Activated CD4-positive, alpha-beta memory T cell treated with anti-CD3 and anti-CD28 coated beads, Interleukin-2, amount 10 ng/mL, durations not matched to agents 7 days and 5 days (primary cell): Measurements from ENCODE around the gene ATP8B3. TPM values are rescaled to one million over a fixed set of nuclear protein-coding genes. Genes with fewer than 3 reads are reported as not detected.

Source experiments
- CTCF ChIA-PET: fragments of 350-600 bp; sonication (Branson Sonifier 250); formaldehyde crosslinking; loops from one replicate; lab custom pipeline; 2021; ENCODE audit warnings: antibody characterized with exemption, inconsistent platforms; lab: Charles Lee
- POLR2A ChIA-PET: fragments of 350-600 bp; sonication (Branson Sonifier 250); formaldehyde crosslinking; loops from one replicate; lab custom pipeline; 2021; ENCODE audit warnings: antibody characterized with exemption; lab: Charles Lee
- DNase-seq: peaks from one replicate; pipeline ENCODE4 v3.0.0-alpha.2; 2020
- H3K27ac Mint-ChIP-seq: one replicate; pipeline ENCODE4 v1.8.0; 2021; ENCODE audit warnings: mild to moderate bottlenecking, mixed read lengths
- H3K27me3 Mint-ChIP-seq: one replicate; pipeline ENCODE4 v1.8.0; 2021; ENCODE audit warnings: mixed read lengths
- H3K36me3 Mint-ChIP-seq: one replicate; pipeline ENCODE4 v1.8.0; 2021; ENCODE audit warnings: low read depth, mixed read lengths
- H3K4me1 Mint-ChIP-seq: one replicate; pipeline ENCODE4 v1.8.0; 2021; ENCODE audit warnings: mixed read lengths
- H3K4me3 Mint-ChIP-seq: one replicate; pipeline ENCODE4 v1.8.0; 2021; ENCODE audit warnings: mild to moderate bottlenecking, mixed read lengths
- H3K9me3 Mint-ChIP-seq: one replicate; pipeline ENCODE4 v1.8.0; 2021; ENCODE audit warnings: mixed read lengths
- total RNA-seq, 2 experiments: library from RNA; stranded (reverse); gene quantifications; one replicate each; pipeline ENCODE4 v1.2.3, GENCODE V29; 2021

Gene ATP8B3
- total RNA-seq, 2 experiments from 2014 or later, result 22.5 to 23.3 TPM

DNA sequence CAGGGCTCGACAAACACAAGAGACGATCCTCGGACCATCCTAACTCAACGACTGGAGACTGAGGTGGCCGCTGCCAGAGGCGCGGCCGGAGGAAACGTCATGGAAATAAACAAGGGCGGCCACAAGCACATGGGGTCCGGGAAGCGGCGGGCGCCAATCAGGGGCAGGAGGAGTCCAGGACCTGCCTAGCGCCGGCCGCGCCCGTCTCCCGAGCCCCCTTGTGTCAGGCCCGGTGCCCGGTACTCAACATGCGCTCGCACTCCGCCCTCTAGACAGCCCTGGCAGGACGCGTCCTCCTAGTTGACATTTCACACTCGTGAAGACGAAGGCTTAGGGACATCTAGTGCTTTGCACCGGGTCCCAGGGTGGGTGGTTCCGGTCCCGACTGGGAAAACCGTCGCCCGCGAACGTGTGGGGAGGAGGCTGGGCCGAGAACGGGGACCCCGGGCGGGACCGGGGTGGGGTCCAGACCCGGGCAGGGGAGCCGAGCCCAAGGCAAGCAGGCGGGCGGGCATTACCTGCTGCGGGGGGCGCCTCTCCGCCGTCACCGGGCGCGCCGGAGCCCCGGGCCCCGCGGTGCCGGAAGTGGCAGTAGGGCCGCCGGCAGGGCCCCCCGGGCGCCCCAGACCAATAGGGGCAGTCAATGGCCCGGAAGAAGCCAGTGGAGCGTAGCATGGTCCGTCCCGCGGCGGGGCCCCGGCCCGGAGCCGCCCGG, 35.8 kb upstream of the ATP8B3 start:
- ChIA-PET POLR2A (interaction anchor here (1.9 to 2.0 kb wide), 2 partner anchors 9 to 10 kb away, joined by 8 to 9 read pairs; no protein-coding TSS in a partner anchor), CTCF (interaction anchor here (1.1 to 1.9 kb wide), 2 partner anchors 9 to 10 kb away, joined by 4 to 7 read pairs; no protein-coding TSS in a partner anchor)
- Mint-ChIP-seq H3K4me1 (peaks cover 48% of the 10 kb centered on the region), H3K4me3 (peak overlapping the region; percentile 87), H3K27ac (peak overlapping the region; percentile 88), H3K9me3 (no peaks in the 10 kb centered on the region), H3K36me3 (no peaks in the 10 kb centered on the region), H3K27me3 (no peaks in the 10 kb centered on the region)
- DNase-seq, result peak; percentile 47

DNA sequence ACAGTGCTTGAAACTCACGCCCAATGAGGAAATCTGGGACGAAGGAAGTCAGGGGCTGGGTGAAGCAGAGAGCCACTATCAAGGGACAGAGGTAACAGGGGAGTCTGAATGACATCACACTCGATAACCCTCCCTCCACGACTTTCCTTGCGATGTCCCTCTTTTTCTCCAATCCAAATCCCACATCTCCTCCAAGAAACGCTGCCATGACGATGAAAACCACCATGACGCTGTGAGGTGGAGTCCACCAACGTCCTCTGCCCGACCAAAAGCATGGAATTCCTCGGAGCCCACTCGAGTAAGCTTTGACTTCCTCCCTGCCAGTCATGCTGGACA, 35.2 kb upstream of the ATP8B3 start:
- DNase-seq, result no peak
- H3K27me3 Mint-ChIP-seq, result no peaks in the 10 kb centered on the region
- POLR2A ChIA-PET, result interaction anchor here (1.9 to 2.0 kb wide), 2 partner anchors 9 to 10 kb away, joined by 8 to 9 read pairs; no protein-coding TSS in a partner anchor
- H3K4me1 Mint-ChIP-seq, result peaks cover 47% of the 10 kb centered on the region
- H3K4me3 Mint-ChIP-seq, result peak overlapping the region; percentile 87
- H3K36me3 Mint-ChIP-seq, result no peaks in the 10 kb centered on the region
- peak overlapping the region; percentile 88 for H3K27ac Mint-ChIP-seq
- CTCF ChIA-PET, result interaction anchor here (1.1 to 2.0 kb wide), 2 partner anchors 8 to 10 kb away, joined by 4 to 8 read pairs; no protein-coding TSS in a partner anchor
- H3K9me3 Mint-ChIP-seq, result no peaks in the 10 kb centered on the region

DNA sequence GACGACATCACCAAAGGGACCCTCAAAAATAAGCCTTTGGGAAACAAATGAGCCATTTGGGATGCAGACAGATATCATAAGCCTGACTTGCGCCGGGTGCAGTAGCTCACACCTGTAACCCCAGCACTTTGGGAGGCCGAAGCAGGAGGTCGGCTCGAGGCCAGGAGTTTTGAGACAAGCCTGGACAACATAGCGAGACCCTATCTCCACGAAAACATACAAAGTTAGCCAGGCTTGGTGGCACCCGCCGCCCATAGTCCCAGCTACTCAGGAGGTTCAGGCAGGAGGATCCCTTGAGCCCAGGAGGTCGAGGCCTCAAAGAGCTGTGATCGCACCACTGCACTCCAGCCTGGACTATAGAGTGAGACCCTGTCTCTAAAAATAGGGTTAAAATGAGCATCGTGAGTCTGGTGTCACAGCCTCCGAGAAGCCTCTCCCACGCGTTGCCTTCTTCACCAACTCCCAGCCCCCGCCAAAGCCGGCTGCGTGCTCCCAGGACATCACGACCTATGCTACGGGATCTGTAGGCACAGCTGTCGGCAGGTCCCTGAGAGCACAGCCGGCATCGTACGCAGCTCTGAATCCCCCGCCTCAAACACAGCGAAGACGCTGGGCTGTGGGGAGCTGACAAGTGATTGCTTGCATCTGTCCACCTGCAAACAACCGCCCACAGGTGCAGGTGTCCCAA, 34.6 kb upstream of the ATP8B3 start:
- H3K4me1 Mint-ChIP-seq, result peaks cover 44% of the 10 kb centered on the region
- DNase-seq, result no peak

DNA sequence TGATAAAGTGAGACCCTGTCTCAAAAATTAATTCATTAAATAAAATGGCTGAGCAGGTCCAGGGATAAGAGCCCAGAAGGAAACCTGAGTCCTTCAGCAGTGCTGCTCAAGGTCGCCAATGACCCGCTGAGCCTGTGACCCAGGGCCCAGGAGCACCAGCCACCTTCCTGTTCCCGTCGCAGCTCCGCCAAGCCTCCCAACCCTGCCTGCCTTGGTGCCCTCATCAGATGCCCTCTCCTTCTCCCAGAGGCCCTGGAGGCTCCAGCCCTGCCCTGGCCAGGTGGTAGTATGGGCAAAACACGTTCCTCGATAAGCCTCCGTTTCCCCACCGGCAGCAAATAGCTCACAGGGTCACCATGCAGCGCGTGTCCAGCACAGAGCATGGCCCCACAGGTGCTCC, 33.6 kb upstream of the ATP8B3 start:
- no peaks in the 10 kb centered on the region for H3K27me3 Mint-ChIP-seq
- no peak overlapping the region for H3K27ac Mint-ChIP-seq
- H3K4me1 Mint-ChIP-seq, result peaks cover 40% of the 10 kb centered on the region
- POLR2A ChIA-PET, result interaction anchor here (1.3 to 2.0 kb wide), 3 partner anchors 8 to 20 kb away, joined by 4 to 9 read pairs (median 8); no protein-coding TSS in a partner anchor
- no peaks in the 10 kb centered on the region for H3K36me3 Mint-ChIP-seq
- H3K9me3 Mint-ChIP-seq, result no peaks in the 10 kb centered on the region
- CTCF ChIA-PET, result interaction anchor here (2.0 kb wide), 1 partner anchor 8 kb away, joined by 8 read pairs; no protein-coding TSS in a partner anchor
- no peak overlapping the region for H3K4me3 Mint-ChIP-seq
- DNase-seq, result no peak

More for the DNA sequence above, 34.6 kb upstream of the ATP8B3 start:
- ChIA-PET POLR2A (interaction anchor here (1.9 to 2.0 kb wide), 2 partner anchors 9 to 10 kb away, joined by 8 to 9 read pairs; no protein-coding TSS in a partner anchor), CTCF (interaction anchor here (0.6 to 2.0 kb wide), 3 partner anchors 8 to 172 kb away, joined by 3 to 8 read pairs (median 4); no protein-coding TSS in a partner anchor)
- Mint-ChIP-seq H3K4me3 (peak overlapping the region; percentile 87), H3K27me3 (no peaks in the 10 kb centered on the region), H3K36me3 (no peaks in the 10 kb centered on the region), H3K27ac (peak overlapping the region; percentile 88), H3K9me3 (no peaks in the 10 kb centered on the region)

DNA sequence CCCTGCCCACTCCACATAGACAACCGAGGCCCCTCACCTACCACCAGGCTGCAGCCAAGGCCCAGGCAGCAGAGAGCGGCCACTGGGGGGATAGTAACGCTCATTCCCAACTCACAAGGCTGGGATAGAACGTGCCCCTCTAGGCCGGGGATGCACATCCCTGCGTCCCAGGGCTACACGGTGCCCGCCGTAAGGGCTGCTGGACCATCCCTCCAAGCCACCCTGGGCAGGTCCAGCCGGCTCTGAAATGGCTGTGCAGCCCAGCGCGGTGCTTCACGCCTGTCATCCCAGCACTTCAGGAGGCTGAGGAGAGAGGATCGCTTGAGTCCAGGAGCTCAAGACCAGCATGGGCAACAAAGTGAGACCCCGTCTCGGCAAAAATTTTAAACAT, 33.0 kb upstream of the ATP8B3 start:
- H3K27me3 Mint-ChIP-seq, result no peaks in the 10 kb centered on the region
- H3K4me1 Mint-ChIP-seq, result peaks cover 38% of the 10 kb centered on the region
- POLR2A ChIA-PET, result interaction anchor here (1.3 kb wide), 1 partner anchor 19 kb away, joined by 4 read pairs; no protein-coding TSS in a partner anchor
- no peaks in the 10 kb centered on the region for H3K9me3 Mint-ChIP-seq
- H3K27ac Mint-ChIP-seq, result no peak overlapping the region
- no peak overlapping the region for H3K4me3 Mint-ChIP-seq
- CTCF ChIA-PET, result no interaction called here
- no peak for DNase-seq
- no peaks in the 10 kb centered on the region for H3K36me3 Mint-ChIP-seq

DNA sequence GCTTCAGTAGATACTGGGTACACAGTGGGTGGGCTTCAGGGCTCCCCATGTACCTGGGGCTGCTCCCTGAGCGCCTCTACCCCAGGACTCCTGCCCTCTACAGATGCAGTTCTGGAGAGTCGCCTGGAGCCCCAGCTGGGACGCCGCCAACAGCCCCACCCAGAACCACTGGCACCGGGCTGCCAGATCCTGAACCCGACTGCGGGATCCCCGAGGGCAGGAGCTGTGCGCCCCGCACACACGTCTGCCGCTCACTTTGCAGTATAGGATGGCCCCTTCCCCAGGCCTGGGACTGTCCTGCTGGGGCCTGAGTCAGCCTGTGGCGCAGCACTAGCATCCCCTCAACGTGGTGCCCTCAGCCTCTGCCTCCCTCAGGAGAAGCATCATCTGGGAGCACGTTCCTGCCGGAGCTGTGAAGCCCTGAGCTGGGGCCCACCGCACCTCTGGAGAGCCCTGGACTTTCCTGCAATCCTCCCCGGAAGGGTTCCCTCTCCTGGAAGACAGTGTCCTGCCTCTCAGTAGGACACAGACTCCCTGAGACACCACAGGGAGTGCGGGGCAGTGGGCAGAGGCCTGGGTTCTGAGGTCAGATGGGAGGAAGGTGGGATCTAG, 32.5 kb upstream of the ATP8B3 start:
- POLR2A ChIA-PET, result interaction anchor here (1.3 kb wide), 1 partner anchor 19 kb away, joined by 4 read pairs; no protein-coding TSS in a partner anchor
- Mint-ChIP-seq H3K27ac (no peak overlapping the region), H3K9me3 (no peaks in the 10 kb centered on the region), H3K4me3 (no peak overlapping the region), H3K36me3 (no peaks in the 10 kb centered on the region), H3K4me1 (peaks cover 34% of the 10 kb centered on the region), H3K27me3 (no peaks in the 10 kb centered on the region)
- CTCF ChIA-PET, result no interaction called here
- DNase-seq, result no peak

DNA sequence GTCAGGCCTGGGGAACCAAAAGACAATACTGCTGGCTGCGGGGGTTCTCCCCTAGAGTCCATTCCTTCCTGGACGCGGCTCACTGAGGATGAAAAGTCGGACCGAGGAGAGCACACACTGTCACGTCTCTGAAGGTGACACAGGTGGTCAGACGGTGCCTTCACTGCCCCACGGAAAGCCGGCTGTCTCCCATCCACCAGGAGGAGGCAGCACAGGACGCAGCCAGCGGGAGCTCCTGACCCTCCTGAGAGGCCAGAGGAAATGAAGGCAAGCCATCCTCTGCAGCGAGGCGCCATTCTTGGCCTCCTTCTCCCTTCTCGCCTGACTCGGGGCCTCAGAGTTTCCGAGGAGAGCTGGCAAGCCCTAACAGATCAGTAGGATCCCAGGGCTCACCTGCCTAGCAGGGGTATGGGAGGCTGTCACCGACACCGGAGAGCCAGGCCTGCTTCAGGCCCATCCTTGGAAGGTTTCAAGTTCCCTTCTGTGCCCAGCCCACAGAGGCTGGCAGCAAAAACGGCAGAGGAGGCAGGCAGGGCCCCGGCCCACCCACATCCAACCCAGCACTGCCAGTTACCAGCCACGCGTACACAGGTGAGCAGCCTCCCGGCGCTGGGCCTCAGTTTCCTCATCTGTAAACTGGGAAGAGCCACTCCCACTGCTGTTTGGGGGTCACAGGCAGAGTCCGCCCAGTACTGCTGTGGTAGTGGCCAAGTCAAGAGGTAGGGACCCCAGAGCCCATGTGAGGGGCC, 31.7 kb upstream of the ATP8B3 start:
- ChIA-PET CTCF (no interaction called here), POLR2A (no interaction called here)
- no peaks in the 10 kb centered on the region for H3K27me3 Mint-ChIP-seq

DNA sequence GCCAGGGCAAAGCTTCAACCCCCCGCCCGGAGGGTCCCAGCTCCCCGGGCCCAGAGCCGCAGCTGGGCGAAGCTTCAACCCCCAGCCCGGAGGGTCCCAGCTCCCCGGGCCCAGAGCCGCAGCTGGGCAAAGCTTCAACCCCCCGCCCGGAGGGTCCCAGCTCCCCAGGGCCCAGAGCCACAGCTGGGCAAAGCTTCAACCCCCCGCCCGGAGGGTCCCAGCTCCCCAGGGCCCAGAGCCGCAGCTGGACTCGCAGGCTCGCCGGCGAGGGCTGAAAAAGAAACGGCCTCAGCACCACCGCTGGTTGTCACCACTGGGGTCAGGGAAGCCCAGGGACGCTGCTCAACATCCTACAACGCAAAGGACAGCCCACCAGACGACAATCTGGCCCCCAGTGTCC, 31.0 kb upstream of the ATP8B3 start:
- POLR2A ChIA-PET, result no interaction called here

More for the DNA sequence above, 31.7 kb upstream of the ATP8B3 start:
- no peak for DNase-seq
- H3K4me1 Mint-ChIP-seq, result peaks cover 28% of the 10 kb centered on the region
- H3K27ac Mint-ChIP-seq, result no peak overlapping the region
- no peaks in the 10 kb centered on the region for H3K36me3 Mint-ChIP-seq
- H3K4me3 Mint-ChIP-seq, result no peak overlapping the region
- H3K9me3 Mint-ChIP-seq, result no peaks in the 10 kb centered on the region

DNA sequence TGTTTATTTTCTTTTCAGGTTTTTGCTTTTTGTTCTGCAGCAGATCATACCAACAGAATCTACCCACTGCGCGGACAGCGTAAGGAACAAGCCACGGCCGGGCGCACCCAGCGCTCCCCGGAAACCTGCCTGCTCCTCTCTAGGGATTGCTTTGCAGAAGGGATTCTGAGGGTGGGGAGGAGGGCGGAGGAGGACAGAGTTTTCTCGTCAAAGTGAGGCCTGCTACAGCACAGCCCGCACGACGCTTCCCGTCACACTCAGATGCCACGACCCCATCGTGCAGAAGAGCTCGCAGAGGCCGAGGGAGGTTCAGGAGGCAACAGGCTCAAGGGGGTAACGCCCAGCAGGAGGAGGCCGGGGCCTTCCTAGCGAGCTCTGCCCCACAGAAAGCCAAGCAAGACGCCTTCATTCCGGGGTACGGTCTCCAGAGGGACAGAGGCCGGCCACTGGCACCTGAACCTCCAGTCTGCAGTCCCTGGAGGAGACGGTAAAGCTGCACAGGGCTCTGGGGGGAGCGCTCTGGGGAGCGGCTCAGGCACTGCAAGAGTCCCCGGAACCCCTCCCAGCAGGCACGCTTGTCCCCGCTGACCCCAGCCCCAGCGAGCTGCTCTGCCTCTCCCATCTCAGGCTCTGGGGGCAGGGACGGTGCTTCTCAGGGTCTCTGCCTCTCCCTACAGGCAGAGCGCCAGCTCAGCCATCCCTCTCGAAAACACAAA, 29.3 kb upstream of the ATP8B3 start:
- no peaks in the 10 kb centered on the region for H3K36me3 Mint-ChIP-seq
- H3K4me1 Mint-ChIP-seq, result peaks cover 13% of the 10 kb centered on the region
- H3K27me3 Mint-ChIP-seq, result no peaks in the 10 kb centered on the region
- H3K27ac Mint-ChIP-seq, result no peak overlapping the region
- no peak overlapping the region for H3K4me3 Mint-ChIP-seq
- no peaks in the 10 kb centered on the region for H3K9me3 Mint-ChIP-seq
- DNase-seq, result no peak
- CTCF ChIA-PET, result interaction anchor here (2.2 kb wide), 1 partner anchor 16 kb away, joined by 7 read pairs; no protein-coding TSS in a partner anchor
- POLR2A ChIA-PET, result no interaction called here

More for the DNA sequence above, 31.0 kb upstream of the ATP8B3 start:
- no peaks in the 10 kb centered on the region for H3K27me3 Mint-ChIP-seq
- CTCF ChIA-PET, result no interaction called here
- no peak overlapping the region for H3K27ac Mint-ChIP-seq
- no peaks in the 10 kb centered on the region for H3K9me3 Mint-ChIP-seq
- no peak for DNase-seq
- no peaks in the 10 kb centered on the region for H3K36me3 Mint-ChIP-seq
- peaks cover 25% of the 10 kb centered on the region for H3K4me1 Mint-ChIP-seq
- no peak overlapping the region for H3K4me3 Mint-ChIP-seq

DNA sequence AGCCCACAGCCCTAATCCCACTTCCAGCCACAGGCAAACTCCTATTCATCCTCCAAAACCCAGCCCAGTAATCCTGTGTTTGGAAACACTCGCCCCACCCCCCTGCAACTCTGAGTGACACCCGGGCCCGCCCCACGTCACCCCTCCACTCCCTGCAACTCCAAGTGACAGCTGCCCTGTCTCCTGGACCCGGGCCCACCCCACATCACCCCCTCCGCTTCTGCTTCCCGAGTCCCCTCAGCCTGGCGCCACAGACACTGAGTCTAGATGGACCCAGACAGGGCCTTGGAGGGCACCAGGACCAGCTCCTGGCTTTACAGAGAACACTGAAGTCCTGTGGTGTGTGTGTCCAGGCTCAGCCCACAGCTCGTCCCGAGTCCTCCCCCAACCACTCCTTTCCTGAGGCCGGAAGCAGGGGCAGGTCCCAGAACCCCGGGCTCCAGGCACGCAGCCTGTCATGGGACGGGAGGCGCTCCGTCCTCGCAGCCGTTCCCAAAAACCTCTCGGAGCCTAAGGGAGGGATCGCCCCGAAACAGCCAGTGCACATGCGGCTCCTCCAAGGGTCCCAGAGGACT, 28.6 kb upstream of the ATP8B3 start:
- Mint-ChIP-seq H3K27ac (no peak overlapping the region), H3K4me1 (peaks cover 6% of the 10 kb centered on the region), H3K4me3 (no peak overlapping the region), H3K36me3 (no peaks in the 10 kb centered on the region), H3K9me3 (no peaks in the 10 kb centered on the region), H3K27me3 (no peaks in the 10 kb centered on the region)
- ChIA-PET CTCF (interaction anchor here (2.2 kb wide), 1 partner anchor 15 kb away, joined by 7 read pairs; no protein-coding TSS in a partner anchor), POLR2A (no interaction called here)
- DNase-seq, result no peak

DNA sequence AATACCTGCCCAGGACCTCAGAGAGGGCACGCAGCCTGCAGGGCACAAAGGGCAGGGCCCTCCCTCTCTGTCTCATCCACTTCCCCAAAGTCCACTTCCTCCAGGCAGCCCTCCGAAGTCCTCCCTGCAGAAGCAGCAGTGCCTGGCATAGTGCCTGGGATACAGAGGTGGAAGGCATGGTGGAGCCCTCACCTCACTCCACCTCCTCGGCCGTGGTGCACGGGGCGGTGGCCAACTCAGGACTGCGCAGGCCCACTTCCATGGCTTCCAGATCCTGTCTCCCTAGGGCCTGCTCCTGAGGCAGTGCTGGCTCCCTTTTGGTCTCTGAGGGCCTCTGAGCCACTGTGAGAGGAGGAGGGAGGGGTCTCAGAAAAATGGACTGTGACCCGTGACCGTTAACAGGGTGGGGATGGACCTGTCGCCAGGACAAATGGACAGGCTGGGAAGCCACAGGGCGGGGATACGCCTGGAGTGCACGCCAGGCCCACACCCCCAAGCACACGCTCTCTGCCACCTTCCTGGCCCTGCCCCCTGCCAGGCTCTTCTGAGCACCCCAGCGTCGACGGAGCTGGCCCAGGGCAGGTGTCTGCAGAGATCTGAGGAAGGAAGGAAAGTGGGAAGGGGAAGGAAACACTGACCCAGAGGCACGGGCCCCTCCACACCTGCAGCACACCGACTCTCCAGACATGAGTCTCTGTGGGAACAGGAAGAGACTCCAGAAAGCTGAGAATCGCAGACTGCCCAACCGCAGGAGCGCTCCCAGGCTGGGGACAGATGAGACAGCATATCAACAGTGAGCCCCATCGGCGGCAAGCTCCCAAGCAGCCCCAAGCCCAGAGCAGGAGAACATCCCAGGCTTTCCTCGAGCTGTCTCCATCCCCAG, 27.8 kb upstream of the ATP8B3 start:
- Mint-ChIP-seq H3K27me3 (no peaks in the 10 kb centered on the region), H3K4me1 (peaks cover 6% of the 10 kb centered on the region), H3K36me3 (no peaks in the 10 kb centered on the region), H3K4me3 (no peak overlapping the region), H3K9me3 (no peaks in the 10 kb centered on the region), H3K27ac (no peak overlapping the region)
- POLR2A ChIA-PET, result no interaction called here
- no peak for DNase-seq
- CTCF ChIA-PET, result interaction anchor here (2.2 to 3.1 kb wide), 2 partner anchors 14 kb away, joined by 7 to 20 read pairs; no protein-coding TSS in a partner anchor
